Effector CD4-positive, alpha-beta T cell (primary cell): ENCODE data around the gene ADGRG6.

Experiments used
- DNase-seq: peaks from one replicate; pipeline ENCODE4 v3.0.0-alpha.2; 2020

Gene ADGRG6

DNA sequence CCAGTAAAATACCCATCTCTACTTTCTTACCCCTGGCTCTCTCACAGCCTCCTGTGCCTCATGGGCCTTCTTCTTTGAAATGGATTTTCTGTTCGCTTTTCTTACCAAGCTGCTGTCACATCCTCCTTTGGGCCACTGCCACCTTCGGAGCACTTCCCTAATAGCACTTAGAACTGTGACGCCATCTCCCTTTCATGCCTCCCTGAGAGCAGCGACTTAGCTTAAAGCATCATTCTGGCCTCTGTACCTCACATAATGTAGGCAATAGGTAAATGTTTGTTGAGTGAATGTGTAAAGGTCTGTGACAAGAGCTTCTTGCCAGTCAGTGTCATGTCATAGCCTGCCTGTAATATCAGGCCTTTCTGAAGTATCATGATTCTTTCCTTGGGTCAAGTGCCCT lies 78.8 kb downstream of the ADGRG6 start:
- no peak for DNase-seq

DNA sequence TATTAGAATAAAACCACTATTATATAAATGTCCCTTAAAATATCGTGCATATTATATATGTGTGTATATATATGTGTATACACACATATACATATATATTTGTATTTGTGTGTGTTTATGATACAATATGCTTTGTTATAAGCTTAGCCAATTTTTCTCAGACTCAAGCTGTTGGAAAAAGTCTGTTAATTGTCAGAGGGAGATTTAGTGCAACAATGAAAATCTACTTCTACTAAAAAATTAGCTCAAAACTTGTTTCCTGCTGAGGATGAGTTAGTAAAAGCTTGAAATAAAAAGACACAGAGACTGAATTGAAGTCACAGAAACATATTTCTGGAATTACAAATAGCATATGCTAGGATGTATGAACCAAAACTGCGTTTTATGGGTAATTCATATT lies 79.4 kb downstream of the ADGRG6 start:
- DNase-seq, result no peak

GRCh38 chr6:142381845-142382378 lies 80.1 kb downstream of the ADGRG6 start:
- DNase-seq, result no peak

GRCh38 chr6:142384519-142385254 lies 82.9 kb downstream of the ADGRG6 start:
- no peak for DNase-seq

GRCh38 chr6:142385352-142385751 lies 83.5 kb downstream of the ADGRG6 start:
- no peak for DNase-seq

DNA sequence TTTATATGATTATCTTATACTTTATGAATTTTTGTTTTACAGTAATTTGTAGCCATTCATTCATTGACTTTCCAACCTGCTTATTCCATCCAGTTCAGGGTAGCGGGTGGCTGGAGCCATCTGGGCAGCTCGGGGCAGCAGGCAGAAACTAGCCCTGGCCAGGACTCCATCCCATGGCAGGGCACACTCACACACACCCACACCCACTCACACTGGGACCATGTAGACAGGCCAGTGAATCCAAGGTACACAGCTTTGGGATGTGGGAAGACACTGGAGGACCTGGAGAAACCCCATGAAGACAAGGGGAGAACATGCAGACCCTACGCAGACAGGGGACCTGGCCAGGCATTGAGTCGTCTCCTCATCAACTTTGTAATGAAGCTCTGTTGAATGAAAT lies 84.8 kb downstream of the ADGRG6 start:
- no peak for DNase-seq

DNA sequence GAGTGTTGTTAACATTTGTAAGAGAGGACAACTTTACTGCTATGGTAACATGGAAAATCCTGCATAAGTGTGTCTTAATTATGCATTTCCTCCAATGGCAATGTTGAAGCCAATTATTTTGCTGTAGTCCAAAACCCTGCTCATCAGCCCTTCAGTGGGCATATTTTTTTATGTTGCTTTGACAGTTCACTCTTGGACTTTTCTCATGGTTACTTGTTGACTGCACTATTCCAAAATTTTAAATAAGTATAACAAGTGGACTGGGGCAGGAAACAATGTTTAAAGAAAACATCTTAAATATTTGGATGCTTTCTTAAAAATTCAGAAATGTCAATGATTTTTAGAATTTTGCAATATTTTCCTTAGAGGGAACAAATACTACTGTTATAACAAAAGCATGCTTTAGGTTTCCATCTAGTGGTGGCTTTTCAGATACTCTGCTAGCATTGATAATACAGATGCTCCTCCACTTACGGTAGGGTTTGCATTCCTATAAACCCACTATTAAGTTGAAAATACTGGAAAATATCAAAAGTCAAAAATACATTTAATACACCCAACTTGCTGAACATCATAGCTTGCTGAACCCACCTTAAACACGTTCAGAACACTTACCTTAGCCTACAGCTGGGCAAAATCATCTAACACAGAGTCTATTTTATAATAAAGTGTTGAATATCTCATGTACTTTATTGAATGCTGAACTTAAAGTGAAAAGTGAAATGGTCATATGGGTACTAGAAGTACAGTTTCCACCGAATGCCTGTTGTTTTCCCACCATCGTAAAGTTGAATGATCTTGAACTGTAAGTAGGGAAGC lies 86.4 kb downstream of the ADGRG6 start:
- DNase-seq, result no peak

- DNase-seq, result no peak
Measured at GRCh38 chr6:142395266-142395665, 93.5 kb downstream of the ADGRG6 start.

GRCh38 chr6:142395768-142396231 lies 94.0 kb downstream of the ADGRG6 start:
- DNase-seq, result no peak

- DNase-seq, result no peak
Measured at GRCh38 chr6:142398353-142398752, 96.5 kb downstream of the ADGRG6 start.

GRCh38 chr6:142399739-142400138 lies 97.9 kb downstream of the ADGRG6 start:
- DNase-seq, result no peak

DNA sequence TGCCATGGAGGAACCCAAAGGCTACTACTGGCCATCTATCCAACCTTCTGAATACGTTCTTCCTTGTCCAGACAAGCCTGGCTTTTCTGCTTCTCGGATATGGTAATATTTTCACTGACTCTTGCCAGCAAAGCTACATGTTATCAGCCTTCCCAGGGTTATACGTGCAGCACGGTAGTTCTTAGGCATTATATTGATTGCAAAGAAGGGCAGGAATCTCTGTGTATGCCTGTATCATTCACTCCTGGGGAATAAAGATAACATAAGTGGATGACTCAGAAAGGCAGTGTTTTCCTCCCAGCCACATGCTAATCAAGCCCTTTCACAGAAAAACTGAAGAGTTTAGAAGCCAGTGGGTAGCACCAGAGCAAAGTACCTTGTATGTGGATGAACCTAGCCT lies 98.7 kb downstream of the ADGRG6 start:
- no peak for DNase-seq

GRCh38 chr6:142401838-142402237 lies 100.0 kb downstream of the ADGRG6 start:
- DNase-seq, result no peak

- no peak for DNase-seq
Measured at GRCh38 chr6:142404751-142405150, 102.9 kb downstream of the ADGRG6 start.

- no peak for DNase-seq
Measured at GRCh38 chr6:142406131-142406530, 104.3 kb downstream of the ADGRG6 start.

- no peak for DNase-seq
Measured at GRCh38 chr6:142407685-142408273, 106.0 kb downstream of the ADGRG6 start.

DNA sequence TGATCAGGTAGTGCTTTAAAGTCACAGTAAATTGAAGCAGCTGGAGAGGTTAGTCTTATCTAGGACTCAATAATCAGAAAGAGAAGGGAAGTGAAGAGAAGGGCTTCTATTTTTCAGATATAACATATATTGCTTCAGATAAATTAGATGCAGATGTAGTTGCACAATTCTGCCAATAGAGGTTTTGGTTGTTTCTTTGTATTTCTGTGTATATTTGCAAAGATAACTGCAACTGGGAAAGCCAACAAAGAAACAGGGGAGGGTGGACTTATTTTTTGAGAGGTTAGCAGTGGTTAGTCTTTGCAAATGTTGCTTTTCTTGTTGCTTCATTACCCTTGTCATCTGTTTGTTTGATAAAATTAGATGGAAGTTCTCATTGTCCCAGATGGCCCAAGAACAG lies 106.6 kb downstream of the ADGRG6 start:
- DNase-seq, result no peak

GRCh38 chr6:142409794-142410193 lies 108.0 kb downstream of the ADGRG6 start:
- no peak for DNase-seq

GRCh38 chr6:142411145-142411544 lies 109.3 kb downstream of the ADGRG6 start:
- no peak for DNase-seq

- no peak for DNase-seq
Measured at GRCh38 chr6:142412241-142412640, 110.4 kb downstream of the ADGRG6 start.

DNA sequence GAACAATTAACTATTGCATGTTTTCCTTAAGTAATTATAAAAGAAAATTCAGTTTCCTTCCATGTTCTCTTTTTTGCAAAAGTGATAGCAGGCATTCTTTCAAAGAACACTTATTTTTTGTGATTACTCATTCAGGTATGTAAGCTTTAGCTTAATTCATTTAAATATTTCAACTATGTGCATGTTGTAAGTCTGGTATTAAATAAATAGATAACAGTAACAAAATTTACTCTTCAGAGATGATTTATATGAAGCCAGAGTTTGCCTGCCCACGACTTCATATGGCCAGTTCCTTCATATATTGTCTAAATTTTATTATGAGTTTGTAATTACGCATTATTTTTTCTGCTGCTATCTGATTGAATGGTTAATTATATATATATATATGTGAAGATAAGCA lies 110.9 kb downstream of the ADGRG6 start:
- no peak for DNase-seq

GRCh38 chr6:142413111-142413510 lies 111.3 kb downstream of the ADGRG6 start:
- no peak for DNase-seq

DNA sequence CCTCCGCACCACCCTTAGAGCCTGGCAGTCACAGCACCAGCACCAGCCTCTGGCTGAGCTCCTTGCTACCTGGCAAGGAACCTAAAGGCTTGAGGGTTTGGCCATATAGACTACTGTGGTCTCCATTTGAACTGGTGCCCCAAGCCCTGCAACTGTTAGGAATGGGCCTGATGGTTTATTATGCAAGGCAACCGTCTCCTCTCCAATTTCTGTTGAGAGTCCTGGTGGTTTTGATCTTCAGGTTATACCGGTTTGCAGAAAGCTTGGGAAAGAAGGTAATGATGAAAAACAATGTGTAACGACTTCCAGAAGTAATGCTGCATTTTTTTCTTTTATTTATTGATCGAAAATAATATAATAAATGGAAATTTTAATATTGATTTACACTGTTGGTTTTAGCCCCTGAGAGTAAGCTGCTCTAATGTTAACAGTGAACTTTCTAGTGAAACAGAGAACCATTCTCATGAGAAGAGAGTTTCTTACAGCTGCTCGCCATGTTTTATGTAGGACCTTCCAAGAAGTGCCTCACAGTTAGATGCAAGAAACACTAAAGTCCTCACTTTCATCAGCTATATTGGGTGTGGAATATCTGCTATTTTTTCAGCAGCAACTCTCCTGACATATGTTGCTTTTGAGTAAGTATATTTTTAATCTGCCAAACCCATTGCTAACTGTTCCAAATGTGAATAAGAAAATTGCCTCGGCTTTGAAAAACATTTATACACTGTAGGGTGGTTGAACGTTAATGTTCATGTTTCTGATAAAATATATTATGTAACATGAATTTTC lies 112.8 kb downstream of the ADGRG6 start:
- no peak for DNase-seq
